NCI-H2227 (cell line): ENCODE measurements around the gene LPAR1.

Experiments used
- DNase-seq: peaks from one replicate; lab custom pipeline; 2025; ENCODE audit not compliant: unreplicated experiment; lab: John Stamatoyannopoulos, UW

LPAR1 gene

DNA sequence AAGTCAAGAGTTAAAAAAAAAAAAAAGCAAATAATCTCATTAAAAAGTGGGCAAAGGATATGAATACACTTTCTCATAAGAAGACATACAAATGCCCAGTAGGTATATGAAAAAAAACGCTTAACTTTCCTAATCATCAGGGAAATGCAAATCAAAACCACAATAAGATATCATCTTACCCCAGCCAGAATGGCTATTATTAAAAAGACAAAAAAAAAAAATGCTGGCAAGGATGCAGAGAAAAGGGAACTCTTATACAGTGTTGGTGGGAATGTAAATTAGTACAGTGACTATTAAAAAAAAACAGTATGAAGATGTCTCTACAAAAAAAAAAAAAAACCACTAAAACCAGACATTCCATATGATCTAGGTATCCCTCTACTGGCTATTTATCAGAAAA lies 79.4 kb downstream of the LPAR1 start:
- no peak for DNase-seq

DNA sequence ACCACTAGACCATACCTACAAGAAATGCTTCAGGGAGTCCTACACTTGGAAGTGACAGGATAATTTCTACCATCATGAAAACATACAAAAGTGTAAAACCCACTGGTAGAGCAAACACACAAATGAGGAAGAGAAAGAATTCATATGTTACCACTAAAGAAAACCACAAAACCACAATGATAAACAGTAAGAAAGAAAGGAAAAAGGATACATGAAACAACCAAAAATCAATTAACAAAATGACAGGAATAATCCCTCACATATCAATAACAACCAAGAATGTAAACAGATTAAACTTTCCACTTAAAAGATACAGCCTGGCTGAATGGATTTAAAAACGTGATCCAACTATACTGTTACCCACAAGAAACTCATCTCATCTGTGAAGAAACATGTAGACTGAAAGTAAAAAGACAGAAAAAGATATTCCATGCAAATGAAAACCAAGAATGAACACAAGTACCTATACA lies 83.4 kb downstream of the LPAR1 start:
- DNase-seq: no peak

DNA sequence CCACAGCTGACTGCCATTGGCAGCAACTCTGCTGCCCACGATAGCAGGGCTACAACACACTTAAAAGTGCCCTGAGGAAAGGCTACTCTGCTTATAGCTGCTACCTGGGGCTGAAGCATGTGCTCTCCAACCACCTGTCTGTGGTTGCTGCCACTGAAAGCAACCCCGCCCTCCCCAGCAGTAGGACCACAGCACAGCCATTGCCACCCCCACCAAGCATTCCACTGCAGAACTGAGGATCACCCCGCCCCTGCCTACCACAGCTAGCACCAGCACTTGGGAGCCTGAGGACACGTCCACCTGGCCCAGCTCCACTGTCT lies 85.8 kb downstream of the LPAR1 start:
- DNase-seq: no peak

DNA sequence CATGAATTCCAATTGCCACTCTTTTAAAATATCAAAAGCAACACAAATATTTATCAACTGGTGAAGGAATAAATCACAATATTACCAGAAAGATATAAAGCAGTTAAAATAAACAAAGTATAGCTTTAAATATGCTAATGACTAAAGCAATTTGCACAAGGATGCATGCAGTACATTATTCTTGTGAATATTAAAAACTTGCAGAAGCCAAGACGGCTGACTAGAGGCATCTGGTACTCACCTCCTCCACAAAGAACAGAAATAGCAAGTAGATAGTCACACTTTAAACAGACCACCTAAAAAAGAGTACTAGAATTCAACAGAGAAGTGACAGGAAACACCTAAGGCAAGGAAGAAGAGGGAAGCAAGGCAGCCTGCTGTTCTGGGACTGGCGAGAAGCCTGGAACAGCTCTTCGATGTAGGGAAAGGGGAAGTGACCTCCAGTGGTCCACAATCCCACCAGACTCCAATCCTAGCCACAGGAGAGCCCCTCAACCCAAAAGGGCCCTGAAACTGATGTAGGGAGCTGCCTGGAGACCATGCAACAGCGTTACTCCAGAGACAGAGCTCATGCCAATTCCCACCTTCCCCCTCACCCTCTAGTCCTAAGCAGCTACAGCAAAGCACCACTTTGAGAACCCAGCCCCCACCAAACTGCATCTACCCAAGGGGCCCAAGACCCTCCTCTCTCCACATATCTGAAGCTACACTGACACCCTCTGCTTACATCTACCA lies 86.3 kb downstream of the LPAR1 start:
- DNase-seq: no peak

DNA sequence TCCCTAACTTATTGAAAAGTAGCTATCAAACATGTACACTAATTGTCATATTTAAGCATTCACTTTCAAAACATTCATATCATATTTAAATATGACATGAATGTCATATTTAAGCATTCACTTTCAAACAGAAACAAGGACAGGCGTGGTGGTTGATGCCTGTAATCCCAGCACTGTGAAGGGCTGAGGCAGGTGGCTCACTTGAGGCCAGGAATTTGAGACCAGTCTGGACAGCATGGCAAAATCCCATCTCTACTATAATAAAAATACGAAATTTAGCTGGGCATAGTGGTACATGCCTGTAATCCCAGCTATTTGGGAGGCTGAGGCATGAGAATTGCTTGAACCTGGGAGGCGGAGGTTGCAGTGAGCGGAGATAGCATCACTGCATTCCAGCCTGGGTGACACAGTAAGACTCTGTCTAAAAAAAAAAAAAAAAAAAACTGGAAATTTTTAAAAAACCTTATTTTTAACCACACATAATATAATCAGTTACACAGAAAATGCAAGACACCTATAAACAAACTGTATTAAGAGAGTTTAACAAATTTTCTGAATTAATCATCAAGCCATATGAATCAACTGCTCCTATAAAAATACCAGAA lies 88.1 kb downstream of the LPAR1 start:
- no peak for DNase-seq

DNA sequence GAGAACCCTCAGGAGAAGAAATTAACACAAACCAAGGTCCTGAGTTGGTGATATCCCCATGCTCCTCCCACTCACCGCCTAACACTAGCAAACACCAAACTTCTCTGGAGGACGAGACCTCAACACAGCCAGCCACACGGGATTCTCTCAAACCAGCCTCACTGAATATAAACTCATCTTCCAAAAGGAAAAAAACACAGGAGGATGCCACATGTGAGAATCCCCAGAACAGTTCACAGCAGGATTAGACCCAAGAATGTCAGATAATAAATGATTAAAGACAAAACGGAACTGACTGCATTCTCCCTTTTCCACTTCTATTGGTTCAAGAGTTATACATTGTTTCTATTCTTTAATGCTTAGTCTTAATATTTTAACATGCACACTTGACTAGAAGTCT lies 89.2 kb downstream of the LPAR1 start:
- DNase-seq: no peak

DNA sequence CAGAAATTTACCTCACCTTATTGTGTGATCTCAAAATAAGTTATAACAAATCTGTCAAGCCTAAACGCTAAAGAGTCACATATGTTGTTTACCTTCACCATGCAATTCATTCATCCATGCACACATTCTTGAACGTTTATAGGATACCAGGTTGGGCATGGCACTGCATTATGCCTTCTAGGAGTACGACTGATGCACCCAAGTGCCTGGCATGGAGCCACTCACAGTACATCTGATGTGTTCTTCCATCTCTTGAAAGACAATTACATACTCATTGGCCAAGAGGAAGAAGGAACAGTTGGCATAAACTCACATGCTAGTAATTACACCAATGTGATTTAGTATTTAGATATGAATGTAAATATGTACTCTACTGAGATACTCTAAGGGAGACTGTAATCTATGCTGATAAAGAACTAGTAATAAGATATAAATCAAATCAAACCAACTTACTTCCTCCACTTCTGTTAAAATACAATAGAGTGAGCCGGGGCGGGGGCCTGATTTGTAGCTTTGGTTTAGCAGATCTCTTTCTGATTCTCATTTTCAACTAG lies 90.7 kb downstream of the LPAR1 start:
- no peak for DNase-seq

DNA sequence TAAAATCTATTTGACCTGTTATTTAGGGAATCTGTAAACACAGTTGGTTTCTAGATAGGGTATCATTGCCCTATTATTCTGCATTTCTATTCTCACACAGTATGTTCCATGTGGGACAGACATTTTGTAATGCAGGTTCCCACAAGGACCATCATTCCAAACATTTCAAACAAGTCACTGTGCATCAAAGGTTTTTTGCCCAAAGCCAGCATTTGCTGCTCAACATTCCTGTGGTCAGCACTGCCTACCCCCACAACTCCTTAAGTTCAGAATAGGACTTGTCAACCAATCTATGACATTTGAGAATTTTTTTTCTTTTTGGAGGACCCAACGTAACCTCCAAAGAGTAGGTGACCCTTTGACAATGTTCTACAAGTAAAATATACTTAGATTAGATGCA lies 95.7 kb downstream of the LPAR1 start:
- DNase-seq: no peak

DNA sequence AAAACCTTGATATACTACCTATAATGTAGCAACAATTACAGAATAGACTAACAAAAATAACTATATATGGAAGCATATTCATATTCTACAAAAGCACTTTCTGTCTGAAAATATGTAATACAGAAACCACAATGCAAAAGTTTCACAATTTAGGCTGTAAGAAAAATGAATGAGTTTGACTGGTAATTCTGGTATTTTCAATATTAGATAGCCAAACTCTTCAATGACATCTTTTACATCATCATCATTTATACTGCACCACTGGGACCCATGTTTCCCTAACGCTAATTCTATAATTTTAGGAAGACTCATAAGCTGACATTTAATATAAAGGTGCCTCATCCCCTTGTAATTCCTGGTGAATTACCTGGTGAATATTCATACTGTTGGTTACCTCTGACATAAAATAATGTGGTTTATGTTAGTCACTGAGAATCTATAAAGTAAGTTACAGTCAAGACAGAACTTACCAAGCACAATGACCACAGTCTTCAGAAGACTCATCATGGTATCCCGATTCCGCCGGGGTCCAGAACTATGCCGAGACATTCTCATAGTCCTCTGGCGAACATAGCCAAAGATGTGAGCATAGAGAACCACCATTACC lies 97.2 kb downstream of the LPAR1 start:
- no peak for DNase-seq

DNA sequence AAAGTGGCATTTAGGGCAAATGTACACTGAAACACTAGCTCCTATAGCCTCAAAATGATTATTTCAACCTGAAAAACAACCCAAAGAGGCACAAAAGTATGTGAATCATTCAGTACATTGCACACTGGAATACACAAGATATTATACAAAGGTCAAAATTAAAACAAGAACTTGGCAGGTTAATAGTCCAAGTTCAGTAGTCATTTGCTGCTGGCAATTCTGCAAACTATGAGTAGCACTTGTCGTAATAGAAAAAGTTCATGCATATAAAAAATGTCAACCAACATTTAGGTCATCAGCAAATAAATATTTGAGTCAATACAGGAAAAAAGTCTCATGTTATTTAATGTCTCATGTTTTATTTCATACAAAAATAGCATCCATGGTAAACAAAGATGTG lies 98.7 kb downstream of the LPAR1 start:
- DNase-seq: no peak

DNA sequence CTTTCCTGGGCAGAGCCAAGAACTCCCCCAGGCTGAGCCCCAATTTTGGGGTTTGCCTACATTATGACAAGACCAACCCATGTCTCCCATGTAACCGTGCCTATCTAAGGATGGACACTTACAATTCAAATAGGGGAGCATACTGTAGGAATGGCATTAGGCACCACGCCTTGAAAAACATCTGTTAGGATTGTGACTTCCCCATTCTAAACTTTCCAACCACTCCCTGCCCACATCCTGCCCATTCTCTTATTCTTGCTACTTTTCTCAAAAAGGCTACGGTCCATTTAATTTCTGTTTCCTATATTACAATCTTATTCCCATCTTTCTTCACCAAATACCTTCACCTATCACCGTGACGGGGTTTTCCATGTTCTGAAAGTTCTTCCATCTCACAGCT lies 99.2 kb downstream of the LPAR1 start:
- no peak for DNase-seq

DNA sequence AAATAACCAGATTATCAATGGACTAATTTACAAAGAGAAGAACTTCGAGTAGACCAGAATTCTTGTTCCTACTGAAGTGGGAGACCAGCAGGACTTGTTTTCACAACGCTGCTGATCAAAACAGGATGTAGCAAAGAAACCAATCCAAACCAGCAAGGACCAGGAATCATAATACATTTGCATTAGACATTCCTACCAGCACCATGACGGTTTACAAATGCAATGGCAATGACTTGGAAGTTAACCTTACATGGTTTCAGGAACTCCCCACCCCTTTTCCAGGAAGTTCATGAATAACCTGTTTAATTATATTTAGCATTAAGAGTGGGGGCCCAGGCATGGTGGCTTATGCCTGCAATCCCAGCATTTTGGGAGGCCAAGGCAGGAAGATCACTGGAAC lies 100.0 kb downstream of the LPAR1 start:
- DNase-seq: no peak

DNA sequence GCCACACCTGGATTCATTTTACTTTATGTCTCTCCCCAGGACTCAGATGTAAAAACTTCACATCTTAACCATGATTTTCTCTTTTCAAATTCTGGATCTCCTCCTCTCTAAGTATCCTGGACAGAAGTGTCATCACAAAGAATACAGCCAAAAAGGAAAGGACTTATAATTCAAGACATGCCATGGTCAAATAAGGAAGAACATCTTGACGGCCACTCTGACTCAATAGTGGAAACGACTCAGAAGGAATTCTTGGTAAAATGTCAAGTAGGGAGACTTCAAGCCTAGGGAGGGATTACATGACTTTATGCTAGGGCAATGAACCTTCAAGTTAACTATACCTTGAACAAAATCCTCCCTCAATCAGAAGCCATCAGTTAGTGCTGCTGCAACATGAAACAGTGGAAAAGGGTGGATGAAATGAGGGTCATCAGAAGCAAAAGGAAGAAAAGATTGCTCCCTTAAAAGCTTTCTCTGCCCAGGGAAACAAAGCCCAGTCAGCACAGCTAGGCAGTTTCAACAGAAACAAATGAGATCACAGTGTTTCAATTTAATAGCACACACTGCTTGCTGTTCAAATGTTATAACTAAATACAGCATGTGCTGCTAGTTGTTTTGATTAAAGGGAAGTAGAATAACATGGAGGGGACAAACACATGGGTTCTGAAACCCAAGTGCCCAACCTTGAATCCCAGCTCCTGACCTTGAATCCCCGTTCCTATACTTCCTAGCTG lies 101.4 kb downstream of the LPAR1 start:
- DNase-seq: no peak

DNA sequence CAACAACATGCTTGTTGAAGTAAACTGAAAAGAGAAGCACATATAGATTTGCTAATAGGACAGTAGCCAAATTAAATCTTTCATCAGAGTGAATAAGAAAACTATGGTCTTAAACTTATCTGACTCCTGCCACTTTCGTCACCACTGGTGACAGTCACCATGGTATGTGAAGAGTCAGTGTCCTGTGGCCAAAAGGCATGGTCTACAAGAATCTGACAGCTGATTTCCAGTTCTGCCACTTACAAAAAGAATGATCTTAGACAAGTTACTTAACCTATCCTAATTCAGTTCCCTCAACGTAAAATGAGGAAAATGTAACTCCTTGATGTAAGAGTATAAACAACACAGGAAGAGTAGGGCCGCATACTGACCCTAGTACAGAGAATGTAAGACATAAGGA lies 102.0 kb downstream of the LPAR1 start:
- DNase-seq: no peak

DNA sequence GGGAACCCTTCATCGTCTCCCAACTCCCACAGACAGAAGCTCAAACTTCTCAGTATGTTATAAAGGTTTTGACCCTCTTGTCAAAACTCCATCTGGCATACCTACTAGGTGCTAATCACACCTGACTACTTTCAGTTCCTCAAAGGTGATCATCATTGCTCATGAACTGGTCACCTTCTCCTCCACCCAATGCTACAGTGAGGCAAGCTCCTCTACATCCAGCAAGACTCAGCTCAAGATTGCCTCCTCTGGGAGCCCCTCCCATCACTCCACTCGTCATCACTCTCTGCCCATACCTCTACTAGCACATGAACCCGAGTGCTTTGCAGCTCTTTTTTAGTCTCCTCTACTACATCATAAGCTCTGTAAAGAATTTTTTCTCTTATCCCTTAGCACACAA lies 102.4 kb downstream of the LPAR1 start:
- no peak for DNase-seq

DNA sequence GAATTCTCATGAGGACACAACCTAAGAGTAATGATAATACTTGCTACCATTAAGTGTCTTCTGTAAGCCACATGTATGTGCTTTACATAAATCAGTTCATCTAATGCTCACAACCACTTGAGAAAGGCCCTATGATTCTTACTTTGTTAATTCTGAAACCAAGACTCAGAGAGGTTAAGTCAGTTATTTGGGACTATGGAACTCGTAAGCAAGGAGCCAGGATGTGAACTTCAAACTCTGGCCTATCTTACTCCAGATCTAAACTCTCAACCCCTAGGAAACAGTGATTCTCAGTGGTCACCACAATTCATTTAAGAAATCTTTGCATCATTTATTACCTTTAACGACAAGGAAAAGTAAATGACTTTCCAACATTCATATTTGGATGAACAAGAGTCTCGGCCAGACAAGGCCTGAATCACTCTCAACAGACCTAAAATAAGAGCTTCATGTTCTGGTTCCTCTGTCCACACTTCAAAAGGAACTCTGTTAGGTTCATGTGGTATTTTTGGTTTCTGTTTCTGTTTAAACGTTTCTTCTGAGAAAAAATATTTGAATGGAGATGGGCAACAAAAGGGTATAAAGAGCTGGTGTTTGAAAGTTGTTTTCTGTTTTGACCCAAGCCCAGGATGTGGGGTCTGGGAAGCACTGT lies 104.8 kb downstream of the LPAR1 start:
- no peak for DNase-seq

DNA sequence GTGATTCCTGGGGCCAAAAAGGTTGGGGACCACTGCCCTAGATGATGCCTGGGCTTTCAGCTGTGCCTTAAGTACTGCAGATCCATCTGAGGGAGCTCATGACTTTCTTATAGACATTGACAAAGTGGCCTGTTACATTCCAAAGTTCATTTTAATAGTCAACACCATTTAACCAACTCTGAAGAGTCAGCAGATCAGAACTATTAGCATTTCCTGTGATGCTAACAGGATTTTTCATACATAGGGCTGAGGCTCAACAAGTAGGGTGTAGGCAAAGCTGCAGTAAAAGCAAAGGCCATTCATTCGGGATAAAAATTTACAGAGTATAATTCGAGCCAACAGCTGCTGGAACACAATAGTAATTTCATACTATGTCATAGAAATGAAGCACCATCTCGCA lies 105.4 kb downstream of the LPAR1 start:
- no peak for DNase-seq

DNA sequence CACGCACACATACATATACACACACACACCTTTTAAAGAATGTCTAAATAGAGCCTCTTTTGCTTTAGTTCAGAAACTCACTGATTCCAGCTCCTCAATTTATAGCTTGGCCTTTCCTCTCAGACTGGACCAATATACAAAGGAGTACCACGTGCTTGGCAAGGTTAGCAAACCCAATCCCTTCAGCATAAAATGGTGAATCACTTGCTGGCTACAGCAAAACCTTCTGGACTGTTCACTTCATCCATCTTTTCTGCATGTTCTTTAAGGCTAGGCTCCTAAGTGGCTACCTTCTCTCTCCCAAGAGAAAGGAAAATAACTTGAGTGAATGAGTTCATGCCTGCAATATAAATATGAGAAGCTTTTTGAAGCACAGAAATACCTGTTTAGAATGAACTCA lies 109.7 kb downstream of the LPAR1 start:
- no peak for DNase-seq

DNA sequence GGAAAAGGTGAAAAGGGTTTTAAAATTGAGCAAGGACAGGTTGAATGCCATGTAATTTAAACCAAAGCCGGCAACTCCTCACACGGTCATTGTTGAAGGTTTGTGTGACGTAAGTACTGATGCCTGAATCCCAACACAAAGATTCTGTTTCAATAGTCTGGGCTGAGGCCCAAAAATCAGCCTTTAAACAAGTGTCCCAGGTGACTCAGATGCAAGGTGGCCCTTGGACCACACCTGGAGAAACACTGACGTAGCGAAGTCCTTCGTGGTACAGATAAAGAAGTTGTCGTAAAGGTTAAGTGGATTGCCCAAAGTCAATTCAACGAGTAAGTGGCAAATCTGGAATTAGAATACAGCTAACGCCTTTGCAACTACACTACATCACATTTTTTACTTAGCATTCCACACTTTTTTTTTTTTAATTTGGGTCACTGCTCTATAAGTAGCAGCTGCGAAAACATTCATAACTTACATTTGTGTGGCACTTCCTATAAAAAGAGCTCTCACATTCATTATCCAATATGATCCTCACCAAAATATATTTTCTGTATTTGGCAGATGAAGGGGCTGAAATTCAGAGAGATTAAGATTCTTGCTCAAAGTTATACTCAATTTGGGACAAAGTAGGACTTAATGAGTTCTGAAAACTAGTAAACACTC lies 111.3 kb downstream of the LPAR1 start:
- no peak for DNase-seq

DNA sequence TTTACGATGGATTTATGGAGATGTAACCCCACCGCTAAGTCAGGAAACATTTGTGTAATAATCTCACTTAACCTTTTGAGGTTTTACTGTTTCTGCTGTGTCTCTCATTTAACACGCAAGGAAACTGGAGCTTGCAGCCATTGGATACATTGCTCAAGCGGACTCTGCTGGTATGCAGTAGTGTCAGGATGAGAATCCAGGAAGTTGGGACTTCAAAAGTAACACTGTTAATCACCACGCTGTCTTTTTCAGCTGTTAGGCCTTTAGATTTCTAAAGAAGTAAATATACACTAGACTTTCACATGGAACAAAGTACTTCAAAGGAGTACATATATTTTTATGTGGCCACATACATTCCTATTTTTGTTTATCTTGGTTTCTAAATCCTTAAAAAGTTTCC lies 114.7 kb downstream of the LPAR1 start:
- DNase-seq: no peak

DNA sequence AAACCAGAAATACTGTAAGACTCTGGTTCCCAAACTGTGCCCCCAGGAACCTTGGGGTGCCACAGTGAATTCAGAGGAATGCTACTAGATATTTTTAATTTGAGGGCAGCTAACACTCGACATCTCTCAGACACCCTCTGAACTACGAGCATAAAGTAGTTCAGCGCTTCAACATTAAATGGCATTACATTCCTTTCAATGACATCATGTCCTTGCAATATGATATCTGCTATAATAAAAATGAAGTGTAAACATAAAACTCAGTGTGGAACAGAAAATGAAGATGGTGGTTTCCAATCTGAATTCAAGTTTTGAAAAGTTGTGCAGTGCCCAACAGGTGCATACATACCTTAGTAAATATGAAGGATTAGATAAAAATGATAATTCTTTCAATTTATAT lies 116.1 kb downstream of the LPAR1 start:
- DNase-seq: no peak
